Transverse colon (tissue), 3 donors: Measurements from ENCODE around the gene SLC26A5.

ENCODE experiments used
- POLR2A ChIP-seq: fragments of 450-650 bp; IDR thresholded peaks from one replicate; pipeline ENCODE4 v1.6.1; 2016; ENCODE audit warnings: antibody characterized with exemption, mild to moderate bottlenecking, moderate library complexity
- TF ChIP-seq, protein P1 (sequence below), 5 experiments: fragments of 200-600 bp in 3 of 5; fragments of 450-650 bp in 2 of 5; sonication (generic) in 3 of 5; IDR thresholded peaks; 1 replicate in 2 of 5; 2 replicates in 3 of 5; pipeline ENCODE4 v1.5.1; 2016 to 2017; ENCODE audit warnings: antibody characterized with exemption in 5 of 5, inconsistent platforms in 3 of 5, mild to moderate bottlenecking in 2 of 5, moderate library complexity in 1 of 5

DNA sequence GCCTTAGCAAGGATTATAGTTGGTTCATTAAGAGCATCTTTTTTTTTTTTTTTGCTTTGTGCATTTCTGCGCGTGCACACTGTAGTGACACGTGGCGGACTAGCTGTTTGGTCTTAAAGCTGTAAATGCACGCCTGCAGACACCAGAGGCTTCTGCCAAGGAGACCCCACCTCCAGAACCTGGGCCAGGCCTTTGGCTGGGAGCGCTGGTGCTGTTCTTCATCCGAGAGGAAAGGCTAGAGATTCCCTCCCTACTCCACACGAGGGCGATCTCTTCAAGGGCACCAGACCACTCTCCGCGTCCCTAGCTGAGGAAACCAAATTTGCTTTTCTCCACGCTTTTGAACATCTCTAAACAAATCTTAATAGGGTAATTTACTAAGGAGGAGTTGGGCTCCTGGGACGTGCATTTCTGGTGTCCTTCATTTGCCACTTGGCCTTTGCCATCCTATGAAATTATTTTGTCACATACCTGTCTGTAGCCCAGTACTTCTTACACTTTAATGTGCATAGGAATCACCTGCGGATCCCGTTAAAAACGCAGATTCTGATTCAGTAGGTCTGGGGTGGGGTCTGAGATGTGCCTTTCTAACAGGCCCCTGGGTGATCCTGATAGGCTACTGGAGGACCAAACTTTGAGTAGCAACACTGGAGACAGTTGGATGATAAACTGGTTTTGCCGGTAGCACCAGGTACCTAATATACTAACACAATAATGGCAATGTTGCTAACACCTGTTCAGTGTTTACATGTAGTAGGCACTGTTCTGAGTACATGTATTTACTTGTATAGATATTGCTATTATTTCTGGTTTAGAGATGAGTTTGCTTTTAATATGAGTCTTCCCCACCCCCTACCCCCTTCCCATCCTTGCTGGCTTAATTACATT, 1.3 kb upstream of the SLC26A5 start:
- TF ChIP-seq, protein P1, sequence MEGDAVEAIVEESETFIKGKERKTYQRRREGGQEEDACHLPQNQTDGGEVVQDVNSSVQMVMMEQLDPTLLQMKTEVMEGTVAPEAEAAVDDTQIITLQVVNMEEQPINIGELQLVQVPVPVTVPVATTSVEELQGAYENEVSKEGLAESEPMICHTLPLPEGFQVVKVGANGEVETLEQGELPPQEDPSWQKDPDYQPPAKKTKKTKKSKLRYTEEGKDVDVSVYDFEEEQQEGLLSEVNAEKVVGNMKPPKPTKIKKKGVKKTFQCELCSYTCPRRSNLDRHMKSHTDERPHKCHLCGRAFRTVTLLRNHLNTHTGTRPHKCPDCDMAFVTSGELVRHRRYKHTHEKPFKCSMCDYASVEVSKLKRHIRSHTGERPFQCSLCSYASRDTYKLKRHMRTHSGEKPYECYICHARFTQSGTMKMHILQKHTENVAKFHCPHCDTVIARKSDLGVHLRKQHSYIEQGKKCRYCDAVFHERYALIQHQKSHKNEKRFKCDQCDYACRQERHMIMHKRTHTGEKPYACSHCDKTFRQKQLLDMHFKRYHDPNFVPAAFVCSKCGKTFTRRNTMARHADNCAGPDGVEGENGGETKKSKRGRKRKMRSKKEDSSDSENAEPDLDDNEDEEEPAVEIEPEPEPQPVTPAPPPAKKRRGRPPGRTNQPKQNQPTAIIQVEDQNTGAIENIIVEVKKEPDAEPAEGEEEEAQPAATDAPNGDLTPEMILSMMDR (IDR thresholded peaks at IDR 0.05), result peak; percentile 19 to 52 (median 44)
- no peak for TF ChIP-seq POLR2A
